HepG2 (cell line): ENCODE results near the gene PLCG2. TPM values are rescaled to one million over a fixed set of nuclear protein-coding genes. Genes with fewer than 3 reads are reported as not detected.

Experiments
- ATAC-seq: fragments of 200-7000 bp; cut with Tn5 transposase; 3 replicates; pipeline ENCODE4 v1.9.1; 2020; ENCODE audit warnings: mild to moderate bottlenecking, moderate library complexity
- BruUV-seq: library from RNA; stranded (reverse); fragments of 400-500 nt; replicated peaks from 2 replicates; lab custom pipeline; 2021; lab: Mats Ljungman, UMichigan
- CTCF ChIA-PET: fragments of 300-600 bp; formaldehyde crosslinking; extraction: SDS; loops from one replicate; lab custom pipeline; 2021; ENCODE audit warnings: low total read pairs, inconsistent platforms, low intra/inter-chr PET ratio; lab: Yijun Ruan, JAX
- POLR2A ChIA-PET: fragments of 350-600 bp; sonication (Branson Sonifier 250); formaldehyde crosslinking; loops from one replicate; lab custom pipeline; 2020; ENCODE audit warnings: antibody characterized with exemption, inconsistent platforms; lab: Yijun Ruan, JAX
- DNase-seq: peaks from one replicate; pipeline ENCODE4 v3.0.0-alpha.2; 2015; ENCODE audit warnings: low spot score
- FAIRE-seq: peaks from 3 replicates; lab custom pipeline; 2011; peaks lifted over from hg19 to GRCh38; lab: Jason Lieb, UNC
- H2AFZ ChIP-seq: one replicate; pipeline ENCODE4 v1.6.1; 2011; ENCODE audit warnings: low read length, inconsistent platforms
- H3K27ac ChIP-seq: fragments of 300-600 bp; 3 replicates; pipeline ENCODE4 v1.8.0; 2011; ENCODE audit warnings: mixed run types, mild to moderate bottlenecking, mixed read lengths, low read length, inconsistent platforms; ENCODE audit not compliant: insufficient read depth; ENCODE audit errors: extremely low read length
- H3K27me3 ChIP-seq, 2 experiments: fragments of 200-600 bp in 1 of 2; 2 replicates in 1 of 2; 3 replicates in 1 of 2; pipeline versions ENCODE4 v1.6.0 to v1.8.0; 2011; ENCODE audit warnings: low read length in 2 of 2, mild to moderate bottlenecking in 2 of 2, moderate library complexity in 2 of 2, inconsistent platforms in 1 of 2; ENCODE audit not compliant: insufficient read depth in 2 of 2, control insufficient read depth in 1 of 2
- H3K36me3 ChIP-seq, 2 experiments: fragments of 200-600 bp in 1 of 2; replicated peaks in 1 of 2; 2 replicates in 1 of 2; 3 replicates in 1 of 2; pipeline versions ENCODE4 v1.5.1 to v1.8.0; 2011; ENCODE audit warnings: low read length in 2 of 2, inconsistent platforms in 1 of 2; ENCODE audit not compliant: insufficient read depth in 2 of 2, control insufficient read depth in 1 of 2
- H3K4me1 ChIP-seq: 2 replicates; pipeline ENCODE4 v1.5.1; 2012; ENCODE audit warnings: low read length, inconsistent platforms; ENCODE audit not compliant: insufficient read depth
- H3K4me2 ChIP-seq: 2 replicates; pipeline ENCODE4 v1.6.0; 2011; ENCODE audit warnings: low read depth, low read length, inconsistent platforms
- H3K4me3 ChIP-seq, 3 experiments: fragments of 200-600 bp in 1 of 3; sonication (generic), shearing (Covaris generic) in 1 of 3; replicated peaks in 1 of 3; 2 replicates each; pipeline ENCODE4 v1.5.1; 2011 to 2016; ENCODE audit warnings: low read length in 3 of 3, inconsistent platforms in 2 of 3, low read depth in 2 of 3, mild to moderate bottlenecking in 2 of 3, control low read depth in 1 of 3, mixed read lengths in 1 of 3; ENCODE audit not compliant: insufficient read depth in 1 of 3
- H3K79me2 ChIP-seq: one replicate; pipeline ENCODE4 v1.6.1; 2011; ENCODE audit warnings: low read length, inconsistent platforms; ENCODE audit not compliant: insufficient read depth
- H3K9ac ChIP-seq: 2 replicates; pipeline ENCODE4 v1.6.0; 2011; ENCODE audit warnings: mild to moderate bottlenecking, low read depth, low read length, inconsistent platforms; ENCODE audit not compliant: insufficient read depth
- H3K9me3 ChIP-seq: 2 replicates; pipeline ENCODE4 v1.5.1; 2012; ENCODE audit warnings: mild to moderate bottlenecking, low read length
- H4K20me1 ChIP-seq: 2 replicates; pipeline ENCODE4 v1.6.0; 2011; ENCODE audit warnings: inconsistent platforms, mild to moderate bottlenecking, low read length, moderate library complexity; ENCODE audit not compliant: insufficient read depth
- ARNTL ChIP-seq: sonication (generic); formaldehyde crosslinking; IDR thresholded peaks from 2 replicates; pipeline ENCODE4 v1.4.0; 2020; ENCODE audit warnings: mild to moderate bottlenecking, missing genetic modification reagents
- ATAD3A ChIP-seq: sonication (generic); formaldehyde crosslinking; IDR thresholded peaks from 2 replicates; pipeline ENCODE4 v1.4.0; 2020; ENCODE audit warnings: missing genetic modification reagents
- CHD2 ChIP-seq: IDR thresholded peaks from 2 replicates; pipeline ENCODE4 v1.6.1; 2011; ENCODE audit warnings: low read depth, low read length, improper control_type of control experiment
- CREB1 ChIP-seq, 2 experiments: fragments of 450-650 bp in 1 of 2; IDR thresholded peaks; 2 replicates each; pipeline ENCODE4 v1.6.1; 2016 to 2017; ENCODE audit warnings: control low read depth in 1 of 2, mild to moderate bottlenecking in 1 of 2, missing compliant biosample characterization in 1 of 2, missing genetic modification characterization in 1 of 2
- HDAC1 ChIP-seq: sonication (generic); formaldehyde crosslinking; IDR thresholded peaks from 2 replicates; pipeline ENCODE4 v1.5.1; 2020; ENCODE audit warnings: mild to moderate bottlenecking, missing genetic modification reagents
- KMT2A ChIP-seq: sonication (generic); formaldehyde crosslinking; IDR thresholded peaks from 2 replicates; pipeline ENCODE4 v1.4.0; 2020; ENCODE audit warnings: missing genetic modification reagents
- MIER2 ChIP-seq: IDR thresholded peaks from 2 replicates; pipeline ENCODE4 v1.6.1; 2016; ENCODE audit warnings: missing biosample characterization, missing genetic modification reagents
- MYC ChIP-seq: sonication (generic); formaldehyde crosslinking; IDR thresholded peaks from 2 replicates; pipeline ENCODE4 v1.9.0; 2021; ENCODE audit warnings: missing genetic modification reagents, borderline replicate concordance
- RXRA ChIP-seq: sonication (generic); formaldehyde crosslinking; IDR thresholded peaks from 2 replicates; pipeline ENCODE4 v1.5.1; 2020; ENCODE audit warnings: missing genetic modification reagents
- TOPORS ChIP-seq: sonication (generic); formaldehyde crosslinking; IDR thresholded peaks from 2 replicates; pipeline ENCODE4 v1.8.0; 2023; ENCODE audit warnings: mild to moderate bottlenecking, missing genetic modification reagents
- WGBS: methylation state at CpG from one replicate; pipeline ENCODE4 v1.1.6; 2017; ENCODE audit warnings: low lambda C conversion rate; 5-methylcytosine and 5-hydroxymethylcytosine counted together
- in situ Hi-C: cut with HindIII; loops from 2 replicates; pipeline ENCODE4 v1.10.0; 2017; ENCODE audit warnings: low pct_unique_long_range_greater_than_20kb; ENCODE audit not compliant: extremely low pct_ligation_motif_present
- intact Hi-C: fragments of 100-400 bp; cut with micrococcal nuclease; formaldehyde crosslinking; loops from one replicate; pipeline ENCODE4 v1.10.0; 2022; ENCODE audit not compliant: unreplicated experiment
- polyA plus RNA-seq, 8 experiments: library from polyadenylated mRNA; depleted of rRNA in 3 of 8; stranded (reverse) in 7 of 8; unstranded in 1 of 8; fragments of >200 nt; fragmentation: Illumina TruSeq in 4 of 8; extraction: Trizol in 4 of 8; gene quantifications; 2 replicates each; pipeline versions ENCODE4 v1.2.1 to v1.2.3, GENCODE V29; 2011 to 2016; ENCODE audit warnings: low read depth in 4 of 8, missing spikeins in 1 of 8, mixed read lengths in 1 of 8; ENCODE audit not compliant: insufficient read depth in 1 of 8
- total RNA-seq, 5 experiments: library from RNA; depleted of rRNA; stranded (reverse); fragments of >200 nt; fragmentation: Illumina TruSeq; extraction: Trizol; gene quantifications; 2 replicates each; pipeline ENCODE4 v1.2.3, GENCODE V29; 2016; ENCODE audit warnings: low read depth in 1 of 5
- TF ChIP-seq, protein P1 (sequence below): sonication (generic); formaldehyde crosslinking; IDR thresholded peaks from 2 replicates; pipeline ENCODE4 v1.4.0; 2020; ENCODE audit warnings: missing genetic modification reagents, borderline replicate concordance

The PLCG2 gene
- total and polyA plus RNA-seq, 2 of the 13 experiments (the other 11 are each of a cell fraction or from before 2014, with no cell fraction given), result 0.13 to 0.18 TPM

DNA sequence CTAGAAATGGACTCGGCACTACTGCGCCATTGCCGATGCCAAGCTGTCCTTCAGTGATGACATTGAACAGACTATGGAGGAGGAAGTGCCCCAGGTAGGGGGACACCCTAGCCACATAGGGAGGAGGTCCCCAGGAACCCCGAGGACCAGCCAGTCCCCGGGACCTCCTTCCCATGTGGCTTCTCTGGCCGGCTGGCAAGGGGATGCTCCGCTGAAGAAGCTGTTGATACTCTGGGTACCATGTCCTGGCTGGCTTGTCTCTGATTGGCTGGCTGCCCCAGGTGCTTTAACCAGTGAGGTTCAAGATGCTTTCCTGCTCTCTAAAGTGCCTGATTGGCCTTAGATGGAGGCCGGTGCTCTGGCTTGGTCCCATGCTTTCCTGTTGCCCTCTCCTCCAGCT is 128.6 kb downstream of the PLCG2 start:
- FAIRE-seq (no peak), ATAC-seq (no peak), DNase-seq (no peak)
- no peak overlapping the region for H3K4me2 ChIP-seq
- no peaks in the 10 kb centered on the region for H3K4me1 ChIP-seq
- H3K9ac ChIP-seq, result no peak overlapping the region
- WGBS, result 31% methylated on average over 6 of the region's 8 CpGs
- H3K4me3 ChIP-seq, result no peak overlapping the region
- H4K20me1 ChIP-seq, result no peaks in the 10 kb centered on the region
- BruUV-seq, result no TSS peak
- no peaks in the 10 kb centered on the region for H3K79me2 ChIP-seq
- H3K36me3 ChIP-seq, result no peaks in the 10 kb centered on the region
- H2AFZ ChIP-seq, result no peak overlapping the region
- no peak overlapping the region for H3K27ac ChIP-seq
- intact Hi-C loops, result no loop called here
- ChIA-PET CTCF (no interaction called here), POLR2A (no interaction called here)
- peaks cover 2 to 28% of the 10 kb centered on the region in 2 experiments; a peak in 4 of 5 replicates for H3K27me3 ChIP-seq
- TF ChIP-seq HDAC1 (CRISPR knock-in tag), result no peak
- no peak for TF ChIP-seq MIER2
- TF ChIP-seq TOPORS (CRISPR knock-in tag), result no peak
- TF ChIP-seq ATAD3A (CRISPR knock-in tag), result no peak
- TF ChIP-seq CHD2, result no peak
- no peak for TF ChIP-seq RXRA (CRISPR knock-in tag)
- no peak for TF ChIP-seq MYC (CRISPR knock-in tag)
- TF ChIP-seq KMT2A (CRISPR knock-in tag), result no peak
- TF ChIP-seq, all 625 proteins: peak for 0
- in situ Hi-C loops, result no loop called here
- no peaks in the 10 kb centered on the region for H3K9me3 ChIP-seq

DNA sequence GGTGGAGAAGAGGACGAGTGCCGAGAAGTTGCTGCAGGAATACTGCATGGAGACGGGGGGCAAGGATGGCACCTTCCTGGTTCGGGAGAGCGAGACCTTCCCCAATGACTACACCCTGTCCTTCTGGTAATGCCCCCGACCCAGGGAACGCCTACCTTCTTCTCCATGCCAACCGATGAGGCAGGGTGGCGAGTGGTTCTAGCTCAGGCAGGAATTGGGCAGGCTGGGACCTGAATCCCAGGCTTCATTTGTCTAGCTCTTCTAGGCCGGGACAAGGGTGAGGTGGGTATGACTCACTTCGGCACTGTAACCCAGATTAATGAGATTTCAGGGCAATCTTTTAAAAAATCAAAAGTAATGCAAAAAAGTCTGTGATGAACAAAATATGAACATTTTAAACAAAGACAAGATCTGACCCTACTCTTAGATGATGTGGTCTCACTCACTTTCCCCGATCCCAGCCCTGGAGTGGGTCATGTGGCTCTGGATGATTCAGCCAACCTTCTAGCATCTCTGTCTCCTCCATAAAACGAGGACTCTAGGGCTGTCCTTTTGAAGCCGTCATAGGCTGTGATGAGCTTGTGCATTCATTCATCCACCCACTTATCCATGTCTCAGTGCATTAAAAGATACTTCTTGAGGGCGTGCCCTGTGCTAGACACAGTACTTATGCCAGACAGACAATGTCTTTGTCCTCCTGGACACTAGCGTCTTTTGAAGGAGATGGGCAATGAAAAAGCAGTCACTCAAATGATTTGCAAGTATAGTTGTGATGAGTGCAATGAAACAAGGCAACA is 129.6 kb downstream of the PLCG2 start:
- WGBS, result 9% methylated on average over 16 of the region's 16 CpGs
- DNase-seq, result no peak
- Histone ChIP-seq H3K9ac (no peak overlapping the region), H3K4me2 (no peak overlapping the region), H4K20me1 (no peaks in the 10 kb centered on the region), H3K9me3 (no peaks in the 10 kb centered on the region), H3K79me2 (no peaks in the 10 kb centered on the region), H2AFZ (no peak overlapping the region), H3K4me3 (no peak overlapping the region), H3K27me3 (peaks cover 2 to 26% of the 10 kb centered on the region in 2 experiments; a peak in 3 of 5 replicates), H3K4me1 (no peaks in the 10 kb centered on the region), H3K27ac (no peak overlapping the region), H3K36me3 (no peaks in the 10 kb centered on the region)
- in situ Hi-C loops, result no loop called here
- FAIRE-seq, result no peak
- intact Hi-C loops, result no loop called here
- no TSS peak for BruUV-seq
- CTCF ChIA-PET, result no interaction called here
- POLR2A ChIA-PET, result no interaction called here
- ATAC-seq, result no peak
- TF ChIP-seq ARNTL (CRISPR knock-in tag), result no peak
- TF ChIP-seq, protein P1, sequence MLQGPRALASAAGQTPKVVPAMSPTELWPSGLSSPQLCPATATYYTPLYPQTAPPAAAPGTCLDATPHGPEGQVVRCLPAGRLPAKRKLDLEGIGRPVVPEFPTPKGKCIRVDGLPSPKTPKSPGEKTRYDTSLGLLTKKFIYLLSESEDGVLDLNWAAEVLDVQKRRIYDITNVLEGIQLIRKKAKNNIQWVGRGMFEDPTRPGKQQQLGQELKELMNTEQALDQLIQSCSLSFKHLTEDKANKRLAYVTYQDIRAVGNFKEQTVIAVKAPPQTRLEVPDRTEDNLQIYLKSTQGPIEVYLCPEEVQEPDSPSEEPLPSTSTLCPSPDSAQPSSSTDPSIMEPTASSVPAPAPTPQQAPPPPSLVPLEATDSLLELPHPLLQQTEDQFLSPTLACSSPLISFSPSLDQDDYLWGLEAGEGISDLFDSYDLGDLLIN (CRISPR knock-in tag), result no peak
- 0 out of 2 replicates have a peak, but pooled peaks have one; percentile 4 for TF ChIP-seq CREB1 (IDR thresholded peaks at IDR 0.05)
- TF ChIP-seq CREB1 (CRISPR knock-in tag; IDR thresholded peaks at IDR 0.05), result no peak
